GM23338 (cell line): ENCODE results near the gene AASDH. TPM values are rescaled to one million over a fixed set of nuclear protein-coding genes. Genes with fewer than 3 reads are reported as not detected.
A peak's percentile ranks its signal among the peaks of the same experiment; 100 is the strongest.

Source experiments
- ATAC-seq: fragments of 200-7000 bp; cut with Tn5 transposase; 3 replicates; pipeline ENCODE4 v1.9.1; 2020
- DNase-seq: peaks from one replicate; pipeline ENCODE4 v3.0.0-alpha.2; 2015; ENCODE audit warnings: low spot score
- H2AFZ ChIP-seq: fragments of 200-600 bp; sonication (generic); 2 replicates; pipeline ENCODE4 v1.8.0; 2016; ENCODE audit warnings: antibody characterized with exemption, mild to moderate bottlenecking, moderate library complexity
- H3F3A ChIP-seq: fragments of 200-600 bp; sonication (generic); replicated peaks from 2 replicates; pipeline ENCODE4 v1.8.0; 2017; ENCODE audit warnings: antibody characterized with exemption, mixed run types, low read depth
- H3K27ac ChIP-seq: fragments of 200-600 bp; sonication (generic); 2 replicates; pipeline ENCODE4 v1.6.1; 2016; ENCODE audit warnings: low read depth
- H3K27me3 ChIP-seq: fragments of 200-600 bp; sonication (generic); 2 replicates; pipeline ENCODE4 v1.8.0; 2016; ENCODE audit warnings: mild to moderate bottlenecking, mixed run types, moderate library complexity; ENCODE audit not compliant: insufficient read depth
- H3K36me3 ChIP-seq: fragments of 200-600 bp; sonication (generic); 2 replicates; pipeline ENCODE4 v1.8.0; 2016; ENCODE audit warnings: mild to moderate bottlenecking; ENCODE audit not compliant: insufficient read depth
- H3K4me1 ChIP-seq: fragments of 200-600 bp; sonication (generic); 2 replicates; pipeline ENCODE4 v1.8.0; 2016; ENCODE audit warnings: mild to moderate bottlenecking, moderate library complexity; ENCODE audit not compliant: insufficient read depth
- H3K4me2 ChIP-seq: fragments of 200-600 bp; sonication (generic); 2 replicates; pipeline ENCODE4 v1.7.1; 2017; ENCODE audit warnings: mixed run types
- H3K4me3 ChIP-seq: fragments of 200-600 bp; sonication (generic); 2 replicates; pipeline ENCODE4 v1.6.1; 2016; ENCODE audit warnings: mixed run types
- H3K79me2 ChIP-seq: fragments of 200-600 bp; sonication (generic); replicated peaks from 2 replicates; pipeline ENCODE4 v1.8.0; 2017; ENCODE audit warnings: mild to moderate bottlenecking; ENCODE audit not compliant: insufficient read depth
- H3K9me2 ChIP-seq: fragments of 200-600 bp; sonication (generic); 2 replicates; pipeline ENCODE4 v1.8.0; 2017; ENCODE audit not compliant: insufficient read depth
- H4K20me1 ChIP-seq: fragments of 200-600 bp; sonication (generic); replicated peaks from 2 replicates; pipeline ENCODE4 v1.8.0; 2017; ENCODE audit warnings: mild to moderate bottlenecking; ENCODE audit not compliant: insufficient read depth
- H3K27ac Mint-ChIP-seq: 2 replicates; pipeline ENCODE4 v1.8.0; 2020; ENCODE audit warnings: inconsistent platforms, mild to moderate bottlenecking, moderate library complexity, mixed read lengths
- H3K27me3 Mint-ChIP-seq: 3 replicates; pipeline ENCODE4 v1.8.0; 2022; ENCODE audit warnings: low read depth, mild to moderate bottlenecking, moderate library complexity, mixed read lengths, inconsistent platforms; ENCODE audit not compliant: insufficient read depth, poor library complexity
- H3K36me3 Mint-ChIP-seq: 3 replicates; pipeline ENCODE4 v1.8.0; 2021; ENCODE audit warnings: low read depth, mild to moderate bottlenecking, inconsistent platforms, moderate library complexity, mixed read lengths
- H3K4me1 Mint-ChIP-seq: 3 replicates; pipeline ENCODE4 v1.8.0; 2020; ENCODE audit warnings: mild to moderate bottlenecking, inconsistent platforms, mixed read lengths
- H3K4me3 Mint-ChIP-seq: 3 replicates; pipeline ENCODE4 v1.8.0; 2021; ENCODE audit warnings: moderate library complexity, mild to moderate bottlenecking, inconsistent platforms, mixed read lengths
- H3K9me3 Mint-ChIP-seq: 3 replicates; pipeline ENCODE4 v1.8.0; 2020; ENCODE audit warnings: moderate library complexity, mild to moderate bottlenecking, inconsistent platforms, mixed read lengths
- CREB1 ChIP-seq: fragments of 250-450 bp; sonication (Bioruptor Pico); IDR thresholded peaks from 2 replicates; pipeline ENCODE4 v1.5.0; 2020; ENCODE audit warnings: low read depth, mild to moderate bottlenecking, moderate library complexity
- ETS1 ChIP-seq: IDR thresholded peaks from 2 replicates; pipeline ENCODE4 v1.6.1; 2016; ENCODE audit warnings: antibody characterized with exemption
- EZH2 ChIP-seq: fragments of 200-600 bp; sonication (generic); IDR thresholded peaks from one replicate; pipeline ENCODE4 v1.8.0; 2017; ENCODE audit warnings: antibody characterized with exemption, mild to moderate bottlenecking, low read depth; ENCODE audit not compliant: unreplicated experiment
- EZH2phosphoT487 ChIP-seq: fragments of 200-600 bp; sonication (generic); IDR thresholded peaks from one replicate; pipeline ENCODE4 v1.8.1; 2018; ENCODE audit warnings: antibody characterized with exemption; ENCODE audit not compliant: unreplicated experiment
- JUNB ChIP-seq: IDR thresholded peaks from one replicate; pipeline ENCODE4 v1.6.1; 2016; ENCODE audit warnings: antibody characterized with exemption; ENCODE audit not compliant: unreplicated experiment
- NANOG ChIP-seq: IDR thresholded peaks from 2 replicates; pipeline ENCODE4 v1.6.1; 2016; ENCODE audit warnings: antibody characterized with exemption, borderline replicate concordance
- POLR2AphosphoS5 ChIP-seq: IDR thresholded peaks from 2 replicates; pipeline ENCODE4 v1.6.1; 2016; ENCODE audit warnings: antibody characterized with exemption, low read depth
- STAT1 ChIP-seq: IDR thresholded peaks from one replicate; pipeline ENCODE4 v1.6.1; 2016; ENCODE audit warnings: antibody characterized with exemption; ENCODE audit not compliant: unreplicated experiment
- ZNF114 ChIP-seq: fragments of 250-450 bp; sonication (Bioruptor Pico); IDR thresholded peaks from 2 replicates; pipeline ENCODE4 v1.5.0; 2020; ENCODE audit warnings: mild to moderate bottlenecking, moderate library complexity
- polyA plus RNA-seq: library from polyadenylated mRNA; unstranded; fragments of >200 nt; fragmentation: Nextera tagmentation; extraction: Ambion mirVana; gene quantifications from 2 replicates; pipeline ENCODE4 v1.2.1, GENCODE V29; 2016
- total RNA-seq: library from RNA; depleted of rRNA; stranded (reverse); fragments of >200 nt; shearing (Covaris generic); gene quantifications from 2 replicates; pipeline ENCODE4 v1.2.3, GENCODE V29; 2014
- TF ChIP-seq, protein P1 (sequence below): fragments of 250-450 bp; sonication (Bioruptor Pico); IDR thresholded peaks from 2 replicates; pipeline ENCODE4 v1.5.0; 2020; ENCODE audit warnings: mild to moderate bottlenecking, moderate library complexity
- TF ChIP-seq, protein P2 (sequence below): IDR thresholded peaks from one replicate; pipeline ENCODE4 v1.6.1; 2018; ENCODE audit warnings: antibody characterized with exemption; ENCODE audit not compliant: unreplicated experiment

AASDH gene
- total and polyA plus RNA-seq, 2 experiments from 2014 or later, result 12.2 to 35.6 TPM

GRCh38 chr4:56307423-56307822 lies 79.9 kb downstream of the AASDH start:
- no peak for TF ChIP-seq ZNF114 (CRISPR knock-in tag)
- TF ChIP-seq NANOG, result no peak
- Histone ChIP-seq H3K79me2 (no peaks in the 10 kb centered on the region), H3K27ac (no peak overlapping the region), H3K36me3 (no peaks in the 10 kb centered on the region), H3K27me3 (no peaks in the 10 kb centered on the region), H3F3A (no peaks in the 10 kb centered on the region), H3K4me3 (no peak overlapping the region), H4K20me1 (no peaks in the 10 kb centered on the region), H2AFZ (no peak overlapping the region), H3K4me2 (no peak overlapping the region), H3K4me1 (no peaks in the 10 kb centered on the region), H3K9me2 (peaks cover 6% of the 10 kb centered on the region; the same call in 1 of the 2 replicates)
- DNase-seq (no peak), ATAC-seq (no peak)
- Mint-ChIP-seq H3K36me3 (peaks cover 6% of the 10 kb centered on the region; the same call in 1 of the 3 replicates), H3K4me1 (peaks cover 3% of the 10 kb centered on the region), H3K9me3 (no peaks in the 10 kb centered on the region), H3K27ac (no peak overlapping the region), H3K27me3 (peaks cover 8% of the 10 kb centered on the region), H3K4me3 (no peak overlapping the region)

DNA sequence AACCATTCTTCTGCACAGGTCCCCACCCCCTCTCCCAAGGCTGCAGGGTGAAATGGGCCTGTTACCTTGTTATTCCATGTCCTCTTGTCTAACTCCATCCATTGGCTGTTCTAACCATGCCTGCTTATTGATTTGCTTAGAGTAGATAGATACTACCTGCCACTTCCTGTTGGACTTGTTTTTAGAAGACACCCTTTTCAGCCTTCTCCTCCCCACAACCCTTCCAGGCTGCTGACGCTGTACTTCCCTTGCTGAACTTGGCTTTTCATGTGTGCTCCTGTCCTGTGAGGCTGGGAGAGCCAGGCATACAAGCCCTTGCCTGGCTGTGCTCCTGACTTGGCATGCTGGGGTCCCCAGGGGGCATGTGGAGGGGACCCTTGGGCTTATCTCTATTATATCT lies 81.9 kb downstream of the AASDH start:
- Histone ChIP-seq H3K9me2 (peaks cover 6% of the 10 kb centered on the region; the same call in 1 of the 2 replicates), H3F3A (no peaks in the 10 kb centered on the region), H2AFZ (no peak overlapping the region), H3K79me2 (no peaks in the 10 kb centered on the region), H3K4me3 (no peak overlapping the region), H3K36me3 (no peaks in the 10 kb centered on the region), H3K27me3 (no peaks in the 10 kb centered on the region), H3K4me2 (no peak overlapping the region), H3K27ac (no peak overlapping the region), H4K20me1 (no peaks in the 10 kb centered on the region), H3K4me1 (no peaks in the 10 kb centered on the region; the same call in 1 of the 2 replicates)
- 0 out of 2 replicates have a peak overlapping the region, but pooled peaks have one; percentile 38 for H3K27ac Mint-ChIP-seq
- H3K27me3 Mint-ChIP-seq, result peaks cover 8% of the 10 kb centered on the region
- ATAC-seq (no peak), DNase-seq (no peak)
- H3K36me3 Mint-ChIP-seq, result peaks cover 6% of the 10 kb centered on the region; the same call in 1 of the 3 replicates
- H3K4me1 Mint-ChIP-seq, result peaks cover 9% of the 10 kb centered on the region
- no peak overlapping the region for H3K4me3 Mint-ChIP-seq
- no peaks in the 10 kb centered on the region for H3K9me3 Mint-ChIP-seq
- TF ChIP-seq EZH2 (no peak), STAT1 (no peak), POLR2AphosphoS5 (no peak), JUNB (no peak), ZNF114 (CRISPR knock-in tag) (no peak), NANOG (no peak), CREB1 (CRISPR knock-in tag) (no peak), EZH2phosphoT487 (no peak), ETS1 (no peak)
- TF ChIP-seq, protein P1, sequence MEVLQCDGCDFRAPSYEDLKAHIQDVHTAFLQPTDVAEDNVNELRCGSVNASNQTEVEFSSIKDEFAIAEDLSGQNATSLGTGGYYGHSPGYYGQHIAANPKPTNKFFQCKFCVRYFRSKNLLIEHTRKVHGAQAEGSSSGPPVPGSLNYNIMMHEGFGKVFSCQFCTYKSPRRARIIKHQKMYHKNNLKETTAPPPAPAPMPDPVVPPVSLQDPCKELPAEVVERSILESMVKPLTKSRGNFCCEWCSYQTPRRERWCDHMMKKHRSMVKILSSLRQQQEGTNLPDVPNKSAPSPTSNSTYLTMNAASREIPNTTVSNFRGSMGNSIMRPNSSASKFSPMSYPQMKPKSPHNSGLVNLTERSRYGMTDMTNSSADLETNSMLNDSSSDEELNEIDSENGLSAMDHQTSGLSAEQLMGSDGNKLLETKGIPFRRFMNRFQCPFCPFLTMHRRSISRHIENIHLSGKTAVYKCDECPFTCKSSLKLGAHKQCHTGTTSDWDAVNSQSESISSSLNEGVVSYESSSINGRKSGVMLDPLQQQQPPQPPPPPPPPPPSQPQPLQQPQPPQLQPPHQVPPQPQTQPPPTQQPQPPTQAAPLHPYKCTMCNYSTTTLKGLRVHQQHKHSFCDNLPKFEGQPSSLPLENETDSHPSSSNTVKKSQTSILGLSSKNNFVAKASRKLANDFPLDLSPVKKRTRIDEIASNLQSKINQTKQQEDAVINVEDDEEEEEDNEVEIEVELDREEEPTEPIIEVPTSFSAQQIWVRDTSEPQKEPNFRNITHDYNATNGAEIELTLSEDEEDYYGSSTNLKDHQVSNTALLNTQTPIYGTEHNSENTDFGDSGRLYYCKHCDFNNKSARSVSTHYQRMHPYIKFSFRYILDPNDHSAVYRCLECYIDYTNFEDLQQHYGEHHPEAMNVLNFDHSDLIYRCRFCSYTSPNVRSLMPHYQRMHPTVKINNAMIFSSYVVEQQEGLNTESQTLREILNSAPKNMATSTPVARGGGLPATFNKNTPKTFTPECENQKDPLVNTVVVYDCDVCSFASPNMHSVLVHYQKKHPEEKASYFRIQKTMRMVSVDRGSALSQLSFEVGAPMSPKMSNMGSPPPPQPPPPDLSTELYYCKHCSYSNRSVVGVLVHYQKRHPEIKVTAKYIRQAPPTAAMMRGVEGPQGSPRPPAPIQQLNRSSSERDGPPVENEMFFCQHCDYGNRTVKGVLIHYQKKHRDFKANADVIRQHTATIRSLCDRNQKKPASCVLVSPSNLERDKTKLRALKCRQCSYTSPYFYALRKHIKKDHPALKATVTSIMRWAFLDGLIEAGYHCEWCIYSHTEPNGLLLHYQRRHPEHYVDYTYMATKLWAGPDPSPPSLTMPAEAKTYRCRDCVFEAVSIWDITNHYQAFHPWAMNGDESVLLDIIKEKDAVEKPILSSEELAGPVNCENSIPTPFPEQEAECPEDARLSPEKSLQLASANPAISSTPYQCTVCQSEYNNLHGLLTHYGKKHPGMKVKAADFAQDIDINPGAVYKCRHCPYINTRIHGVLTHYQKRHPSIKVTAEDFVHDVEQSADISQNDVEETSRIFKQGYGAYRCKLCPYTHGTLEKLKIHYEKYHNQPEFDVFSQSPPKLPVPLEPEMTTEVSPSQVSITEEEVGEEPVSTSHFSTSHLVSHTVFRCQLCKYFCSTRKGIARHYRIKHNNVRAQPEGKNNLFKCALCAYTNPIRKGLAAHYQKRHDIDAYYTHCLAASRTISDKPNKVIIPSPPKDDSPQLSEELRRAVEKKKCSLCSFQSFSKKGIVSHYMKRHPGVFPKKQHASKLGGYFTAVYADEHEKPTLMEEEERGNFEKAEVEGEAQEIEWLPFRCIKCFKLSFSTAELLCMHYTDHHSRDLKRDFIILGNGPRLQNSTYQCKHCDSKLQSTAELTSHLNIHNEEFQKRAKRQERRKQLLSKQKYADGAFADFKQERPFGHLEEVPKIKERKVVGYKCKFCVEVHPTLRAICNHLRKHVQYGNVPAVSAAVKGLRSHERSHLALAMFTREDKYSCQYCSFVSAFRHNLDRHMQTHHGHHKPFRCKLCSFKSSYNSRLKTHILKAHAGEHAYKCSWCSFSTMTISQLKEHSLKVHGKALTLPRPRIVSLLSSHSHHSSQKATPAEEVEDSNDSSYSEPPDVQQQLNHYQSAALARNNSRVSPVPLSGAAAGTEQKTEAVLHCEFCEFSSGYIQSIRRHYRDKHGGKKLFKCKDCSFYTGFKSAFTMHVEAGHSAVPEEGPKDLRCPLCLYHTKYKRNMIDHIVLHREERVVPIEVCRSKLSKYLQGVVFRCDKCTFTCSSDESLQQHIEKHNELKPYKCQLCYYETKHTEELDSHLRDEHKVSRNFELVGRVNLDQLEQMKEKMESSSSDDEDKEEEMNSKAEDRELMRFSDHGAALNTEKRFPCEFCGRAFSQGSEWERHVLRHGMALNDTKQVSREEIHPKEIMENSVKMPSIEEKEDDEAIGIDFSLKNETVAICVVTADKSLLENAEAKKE (CRISPR knock-in tag), result no peak
- TF ChIP-seq, protein P2, sequence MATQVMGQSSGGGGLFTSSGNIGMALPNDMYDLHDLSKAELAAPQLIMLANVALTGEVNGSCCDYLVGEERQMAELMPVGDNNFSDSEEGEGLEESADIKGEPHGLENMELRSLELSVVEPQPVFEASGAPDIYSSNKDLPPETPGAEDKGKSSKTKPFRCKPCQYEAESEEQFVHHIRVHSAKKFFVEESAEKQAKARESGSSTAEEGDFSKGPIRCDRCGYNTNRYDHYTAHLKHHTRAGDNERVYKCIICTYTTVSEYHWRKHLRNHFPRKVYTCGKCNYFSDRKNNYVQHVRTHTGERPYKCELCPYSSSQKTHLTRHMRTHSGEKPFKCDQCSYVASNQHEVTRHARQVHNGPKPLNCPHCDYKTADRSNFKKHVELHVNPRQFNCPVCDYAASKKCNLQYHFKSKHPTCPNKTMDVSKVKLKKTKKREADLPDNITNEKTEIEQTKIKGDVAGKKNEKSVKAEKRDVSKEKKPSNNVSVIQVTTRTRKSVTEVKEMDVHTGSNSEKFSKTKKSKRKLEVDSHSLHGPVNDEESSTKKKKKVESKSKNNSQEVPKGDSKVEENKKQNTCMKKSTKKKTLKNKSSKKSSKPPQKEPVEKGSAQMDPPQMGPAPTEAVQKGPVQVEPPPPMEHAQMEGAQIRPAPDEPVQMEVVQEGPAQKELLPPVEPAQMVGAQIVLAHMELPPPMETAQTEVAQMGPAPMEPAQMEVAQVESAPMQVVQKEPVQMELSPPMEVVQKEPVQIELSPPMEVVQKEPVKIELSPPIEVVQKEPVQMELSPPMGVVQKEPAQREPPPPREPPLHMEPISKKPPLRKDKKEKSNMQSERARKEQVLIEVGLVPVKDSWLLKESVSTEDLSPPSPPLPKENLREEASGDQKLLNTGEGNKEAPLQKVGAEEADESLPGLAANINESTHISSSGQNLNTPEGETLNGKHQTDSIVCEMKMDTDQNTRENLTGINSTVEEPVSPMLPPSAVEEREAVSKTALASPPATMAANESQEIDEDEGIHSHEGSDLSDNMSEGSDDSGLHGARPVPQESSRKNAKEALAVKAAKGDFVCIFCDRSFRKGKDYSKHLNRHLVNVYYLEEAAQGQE, result no peak
